ENCODE data around the gene LRRC74A. TPM values are rescaled to one million over a fixed set of nuclear protein-coding genes. Genes with fewer than 3 reads are reported as not detected.

The LRRC74A gene
- total RNA-seq, 2 donors from 2014 or later: not detected

DNA sequence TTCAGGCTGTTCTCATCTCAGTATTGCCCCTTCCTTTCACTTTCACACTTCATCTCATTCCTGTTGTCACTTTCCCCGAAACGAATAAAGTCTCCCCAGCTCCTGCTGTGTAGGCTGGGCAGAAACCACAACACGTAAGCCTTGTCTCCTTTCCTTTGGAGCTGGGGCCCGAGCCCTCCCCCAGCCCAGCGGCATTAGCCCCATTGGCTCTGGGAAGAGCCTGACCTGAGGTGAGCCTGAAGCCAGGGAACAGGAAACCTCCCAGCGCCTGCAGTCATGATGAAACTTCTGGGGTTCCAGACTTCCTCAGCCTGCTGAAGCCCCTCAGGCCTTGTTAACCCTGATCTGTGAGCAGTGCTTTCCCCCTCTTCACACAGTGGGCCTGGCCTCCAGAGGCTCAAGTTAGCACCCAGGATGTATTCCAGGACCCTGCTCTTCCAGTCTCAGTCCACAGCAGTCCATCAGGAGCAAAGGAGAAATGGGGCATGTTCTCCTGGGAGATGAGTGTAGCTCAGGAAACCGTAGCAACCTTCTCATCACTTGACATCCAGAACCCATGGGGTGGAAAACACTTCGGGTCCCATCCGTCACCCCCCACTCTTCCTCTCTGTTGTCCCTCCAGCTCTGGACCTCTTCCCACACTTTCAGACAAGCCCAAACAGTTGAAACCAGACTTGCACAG, 43.2 kb upstream of the LRRC74A start:
- no peak overlapping the region for H3K9ac ChIP-seq (ENCODE audit: low read depth in 2 of 2, low read length in 2 of 2)
- H3K4me3 ChIP-seq: no peak overlapping the region
- intact Hi-C loops (cut with DNase I): loop anchor here (10.0 kb wide), 1 partner anchor 68 kb away; no protein-coding TSS in a partner anchor
- TF ChIP-seq, protein P1, sequence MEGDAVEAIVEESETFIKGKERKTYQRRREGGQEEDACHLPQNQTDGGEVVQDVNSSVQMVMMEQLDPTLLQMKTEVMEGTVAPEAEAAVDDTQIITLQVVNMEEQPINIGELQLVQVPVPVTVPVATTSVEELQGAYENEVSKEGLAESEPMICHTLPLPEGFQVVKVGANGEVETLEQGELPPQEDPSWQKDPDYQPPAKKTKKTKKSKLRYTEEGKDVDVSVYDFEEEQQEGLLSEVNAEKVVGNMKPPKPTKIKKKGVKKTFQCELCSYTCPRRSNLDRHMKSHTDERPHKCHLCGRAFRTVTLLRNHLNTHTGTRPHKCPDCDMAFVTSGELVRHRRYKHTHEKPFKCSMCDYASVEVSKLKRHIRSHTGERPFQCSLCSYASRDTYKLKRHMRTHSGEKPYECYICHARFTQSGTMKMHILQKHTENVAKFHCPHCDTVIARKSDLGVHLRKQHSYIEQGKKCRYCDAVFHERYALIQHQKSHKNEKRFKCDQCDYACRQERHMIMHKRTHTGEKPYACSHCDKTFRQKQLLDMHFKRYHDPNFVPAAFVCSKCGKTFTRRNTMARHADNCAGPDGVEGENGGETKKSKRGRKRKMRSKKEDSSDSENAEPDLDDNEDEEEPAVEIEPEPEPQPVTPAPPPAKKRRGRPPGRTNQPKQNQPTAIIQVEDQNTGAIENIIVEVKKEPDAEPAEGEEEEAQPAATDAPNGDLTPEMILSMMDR (IDR thresholded peaks at IDR 0.05): no peak
- no peaks in the 10 kb centered on the region for H3K27me3 ChIP-seq
- no peaks in the 10 kb centered on the region for H3K9me3 ChIP-seq
- H3K36me3 ChIP-seq: no peaks in the 10 kb centered on the region
- no peaks in the 10 kb centered on the region for H3K4me1 ChIP-seq
- DNase-seq: no peak
- H3K27ac ChIP-seq: no peak overlapping the region

DNA sequence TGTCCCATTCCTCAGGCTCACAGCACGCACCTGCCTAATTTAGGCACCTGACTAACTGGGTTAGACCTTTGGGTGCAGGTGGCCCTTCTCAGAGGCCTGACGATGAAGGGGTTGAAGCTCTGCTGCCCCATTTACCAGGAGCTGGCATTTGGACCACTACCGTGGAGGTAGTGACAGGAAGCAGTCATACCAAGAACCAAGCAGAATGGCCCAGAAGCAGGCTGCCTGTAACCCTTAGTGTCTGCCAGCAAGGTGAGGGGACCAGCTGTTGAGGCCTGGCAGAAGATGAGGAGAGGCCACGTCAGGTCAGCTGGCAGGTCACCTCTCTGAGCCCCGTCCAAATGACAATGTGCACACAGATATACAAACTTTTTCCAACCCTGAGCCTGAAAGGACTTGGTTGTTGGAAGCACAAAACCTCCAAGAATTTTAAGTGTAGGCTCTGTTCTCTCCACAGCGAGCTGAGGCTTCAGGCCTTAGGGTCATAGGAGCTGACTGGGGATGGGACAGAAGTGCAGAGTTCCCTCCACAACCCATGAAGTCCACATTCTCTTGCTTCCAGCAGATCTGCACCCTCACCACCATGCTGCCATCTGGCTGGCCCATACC, 41.8 kb upstream of the LRRC74A start:
- intact Hi-C loops (cut with DNase I): loop anchor here (10.0 kb wide), 1 partner anchor 70 kb away; no protein-coding TSS in a partner anchor
- no peaks in the 10 kb centered on the region for H3K9me3 ChIP-seq

DNA sequence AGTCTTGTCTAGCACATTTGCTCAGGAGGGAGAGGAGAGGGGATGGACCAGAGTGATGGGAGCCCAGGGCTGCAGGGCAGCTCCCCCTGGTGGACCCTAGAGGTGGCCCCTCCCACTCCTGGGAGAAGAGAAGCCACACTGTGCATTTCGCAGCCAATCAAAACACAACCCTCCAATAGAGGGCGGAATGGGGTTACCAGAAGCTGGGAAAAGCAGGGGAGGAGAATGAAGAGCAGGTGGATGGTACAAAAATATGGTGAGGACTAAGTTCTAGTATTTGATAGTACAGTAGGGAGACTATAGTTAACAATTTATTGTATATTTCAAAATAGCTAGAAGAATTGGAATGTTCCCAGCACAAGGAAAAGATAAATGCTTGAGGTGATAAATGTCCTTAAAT, 41.3 kb upstream of the LRRC74A start:
- TF ChIP-seq, protein P1 (IDR thresholded peaks at IDR 0.05): peak; percentile 53
- H3K27me3 ChIP-seq: no peaks in the 10 kb centered on the region
- H3K4me1 ChIP-seq: no peaks in the 10 kb centered on the region
- no peak overlapping the region for H3K27ac ChIP-seq
- H3K36me3 ChIP-seq: peaks cover under 1% of the 10 kb centered on the region
- no peaks in the 10 kb centered on the region for H3K9me3 ChIP-seq
- H3K9ac ChIP-seq (ENCODE audit: low read depth in 2 of 2, low read length in 2 of 2): no peak overlapping the region
- DNase-seq: peak; percentile 64
- intact Hi-C loops (cut with DNase I): loop anchor here (10.0 kb wide), 1 partner anchor 70 kb away; no protein-coding TSS in a partner anchor
- H3K4me3 ChIP-seq: no peak overlapping the region

More for the DNA sequence above, 41.8 kb upstream of the LRRC74A start:
- H3K36me3 ChIP-seq: no peaks in the 10 kb centered on the region
- H3K27me3 ChIP-seq: no peaks in the 10 kb centered on the region
- no peak for DNase-seq
- no peak overlapping the region for H3K9ac ChIP-seq (ENCODE audit: low read depth in 2 of 2, low read length in 2 of 2)
- no peak overlapping the region for H3K4me3 ChIP-seq
- TF ChIP-seq, protein P1 (IDR thresholded peaks at IDR 0.05): no peak
- no peaks in the 10 kb centered on the region for H3K4me1 ChIP-seq
- H3K27ac ChIP-seq: no peak overlapping the region

DNA sequence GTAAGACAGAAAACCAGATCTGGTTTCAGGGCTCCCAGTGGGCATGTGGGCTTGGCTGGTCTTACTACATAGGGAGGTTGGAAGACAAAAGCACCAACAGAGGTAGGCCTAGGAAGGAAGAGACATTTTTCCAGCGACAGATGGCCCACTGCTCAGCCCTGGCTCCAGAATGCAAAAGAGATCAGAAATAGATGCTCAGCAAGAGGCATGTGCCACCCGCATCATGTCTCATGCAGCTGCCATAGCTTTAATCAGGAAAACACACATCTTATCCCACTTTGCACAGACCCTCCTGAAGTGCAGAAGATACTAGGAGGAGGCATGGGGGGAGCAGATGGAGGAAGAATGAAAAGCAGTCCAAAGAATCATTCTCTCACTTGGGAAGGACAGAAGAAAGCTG, 39.6 kb upstream of the LRRC74A start:
- Histone ChIP-seq H3K9ac (ENCODE audit: low read depth in 2 of 2, low read length in 2 of 2) (no peak overlapping the region), H3K9me3 (no peaks in the 10 kb centered on the region), H3K27me3 (no peaks in the 10 kb centered on the region), H3K36me3 (peaks cover 6% of the 10 kb centered on the region), H3K4me1 (no peaks in the 10 kb centered on the region), H3K27ac (no peak overlapping the region), H3K4me3 (no peak overlapping the region)
- TF ChIP-seq, protein P1 (IDR thresholded peaks at IDR 0.05): no peak
- intact Hi-C loops (cut with DNase I): loop anchor here (10.0 kb wide), 1 partner anchor 72 kb away; no protein-coding TSS in a partner anchor
- no peak for DNase-seq

DNA sequence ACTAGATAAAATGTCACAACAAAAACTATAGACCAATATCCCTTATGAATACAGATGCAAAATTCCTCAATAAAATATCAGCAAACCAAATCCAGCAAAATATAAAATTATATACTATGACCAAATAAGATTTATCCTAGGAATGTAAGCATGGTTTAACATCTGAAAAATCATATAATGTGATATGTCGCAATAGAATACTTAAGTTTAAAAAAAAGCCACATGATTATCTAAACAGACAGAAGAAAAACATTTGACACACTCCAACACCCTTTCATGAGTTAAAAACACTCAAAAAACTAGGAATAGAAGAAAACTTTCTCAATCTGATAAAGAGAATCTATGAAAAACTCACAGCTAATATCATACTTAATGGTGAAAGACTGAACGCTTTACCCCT, 33.8 kb upstream of the LRRC74A start:
- Histone ChIP-seq H3K27me3 (no peaks in the 10 kb centered on the region), H3K4me1 (no peaks in the 10 kb centered on the region), H3K27ac (no peak overlapping the region), H3K9me3 (no peaks in the 10 kb centered on the region), H3K36me3 (peaks cover 6% of the 10 kb centered on the region), H3K4me3 (no peak overlapping the region), H3K9ac (ENCODE audit: low read depth in 2 of 2, low read length in 2 of 2) (no peak overlapping the region)
- TF ChIP-seq, protein P1 (IDR thresholded peaks at IDR 0.05): no peak
- no peak for DNase-seq
- intact Hi-C loops (cut with DNase I): no loop called here

Measured in colonic mucosa (tissue), 4 donors.